ENCODE data around the gene CACHD1.

The CACHD1 gene

DNA sequence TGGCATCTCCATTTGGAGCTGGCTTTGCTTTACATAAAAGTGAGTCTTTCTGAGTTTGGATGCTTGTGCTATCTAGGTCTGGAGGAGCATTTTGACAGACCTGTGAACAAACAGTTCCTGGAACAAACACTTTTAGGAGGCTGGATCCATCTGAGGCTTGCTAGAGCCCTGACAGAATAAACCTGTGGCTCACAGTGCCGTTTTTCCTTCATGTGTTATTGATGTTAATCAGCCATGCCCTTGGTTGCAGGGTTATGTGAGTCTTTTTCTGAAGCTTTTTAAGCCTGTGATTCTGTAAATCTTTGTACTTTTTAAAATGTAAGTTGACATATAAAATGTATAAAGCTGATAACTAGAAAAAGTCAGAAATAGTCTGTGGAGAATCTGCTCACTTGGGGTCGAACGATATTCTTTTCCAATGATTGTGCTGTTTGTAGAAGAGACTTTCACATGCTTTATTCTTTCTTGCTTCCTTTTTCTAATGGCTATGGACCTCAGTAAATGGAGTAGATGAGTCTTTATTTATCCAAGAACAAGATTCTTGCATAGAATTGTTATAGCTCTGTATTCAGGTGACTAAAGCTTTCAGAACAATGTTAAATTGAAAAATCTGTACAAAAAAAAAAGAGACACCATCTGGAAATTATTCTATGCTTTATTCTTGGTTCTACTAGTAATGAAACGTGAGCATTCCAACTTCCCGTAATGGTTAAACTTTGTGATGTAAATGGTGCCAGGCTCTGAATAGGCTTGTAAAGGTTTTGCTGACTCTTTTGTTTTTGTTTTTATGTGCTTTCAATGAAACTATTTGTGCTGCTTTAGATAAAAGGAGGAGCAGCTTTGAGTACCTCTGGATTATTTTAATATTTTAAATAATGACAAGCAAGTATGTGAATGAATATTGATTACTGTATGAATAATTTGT, 53.7 kb downstream of the CACHD1 start:
- DNase-seq (ENCODE audit: low spot score), result no peak

GRCh38 chr1:64524614-64525013, 54.7 kb downstream of the CACHD1 start:
- DNase-seq (ENCODE audit: low spot score), result no peak

DNA sequence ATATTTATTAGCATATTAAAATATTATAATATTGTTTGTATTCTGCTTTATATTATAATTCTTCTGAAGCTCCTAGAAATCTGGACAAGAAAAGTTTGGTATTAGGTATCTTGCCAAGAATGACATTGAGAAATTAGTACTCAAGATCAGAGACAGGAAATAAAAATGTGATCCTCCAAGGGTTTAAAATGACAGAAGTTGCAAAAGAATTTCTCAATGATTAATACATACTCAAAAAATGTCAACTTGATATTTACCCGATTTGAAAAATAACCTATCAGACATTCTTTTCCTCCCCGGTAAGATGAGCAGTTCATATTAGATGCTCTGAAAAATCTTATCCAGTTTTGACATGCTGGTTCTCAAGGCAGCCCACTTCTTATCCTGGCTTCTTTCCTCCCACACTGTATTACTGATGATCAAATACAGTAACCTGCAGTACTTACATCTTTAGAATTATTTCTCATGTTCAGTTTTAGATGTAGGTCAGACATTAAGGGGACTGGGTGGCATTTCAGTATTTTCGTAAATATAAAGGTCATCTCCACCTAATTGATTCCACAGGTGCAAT, 55.3 kb downstream of the CACHD1 start:
- no peak for DNase-seq (ENCODE audit: low spot score)

DNA sequence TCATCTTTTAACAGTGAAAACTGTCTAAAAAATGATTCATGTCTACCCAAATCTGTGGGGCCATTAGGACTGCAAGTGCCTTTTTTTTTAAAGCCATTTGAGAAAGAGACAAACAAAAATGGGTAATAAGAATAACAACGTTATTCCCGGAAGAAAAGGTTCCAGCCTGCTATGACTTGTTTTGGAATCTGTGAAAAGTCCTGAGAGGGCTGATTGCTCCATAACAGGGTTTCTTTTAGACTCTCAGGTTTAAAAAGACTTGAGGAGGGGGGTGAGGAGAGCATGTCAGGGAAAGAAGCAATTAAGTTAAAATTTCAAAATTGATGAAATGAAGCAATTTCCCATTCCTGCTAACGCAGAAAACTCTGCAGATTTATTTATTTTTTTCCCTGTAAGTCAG, 56.4 kb downstream of the CACHD1 start:
- no peak for DNase-seq (ENCODE audit: low spot score)

DNA sequence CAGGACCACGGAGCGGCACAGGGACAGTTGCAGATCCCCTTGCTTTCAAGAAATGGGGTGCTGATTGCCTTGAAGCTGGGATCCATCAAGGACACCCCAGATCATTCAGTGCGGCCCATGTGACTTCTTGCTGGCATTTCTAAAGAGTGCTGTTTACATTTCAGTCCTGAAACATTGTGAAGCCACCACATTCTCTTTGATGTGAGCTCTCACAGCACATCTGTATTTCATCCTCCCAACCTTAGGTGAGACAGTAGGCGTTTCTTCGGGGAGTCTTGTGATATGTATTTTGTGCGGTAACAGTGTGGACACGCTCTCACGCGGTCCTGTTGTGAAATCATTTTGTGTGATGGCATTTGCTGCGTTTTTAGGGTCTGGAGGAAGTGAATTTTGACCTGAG, 57.2 kb downstream of the CACHD1 start:
- DNase-seq (ENCODE audit: low spot score), result no peak

DNA sequence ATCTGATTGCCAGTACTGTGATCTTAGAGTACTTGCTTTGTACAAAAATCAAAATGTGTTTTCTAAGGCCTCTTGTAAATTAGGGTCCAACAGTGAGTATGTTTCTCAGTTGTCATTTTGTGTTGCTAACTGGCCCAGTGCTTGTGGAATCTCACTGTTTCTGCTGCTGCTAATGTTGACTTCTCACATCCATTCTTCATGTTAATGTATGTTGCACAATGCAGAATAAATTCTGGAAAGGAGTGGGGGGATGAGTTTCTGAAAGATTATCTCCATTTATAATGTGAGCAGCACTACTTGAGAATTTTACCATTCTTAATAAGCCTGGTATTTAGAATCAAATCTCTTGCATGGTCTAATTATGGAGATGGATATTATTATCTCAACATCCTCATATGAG, 57.9 kb downstream of the CACHD1 start:
- no peak for DNase-seq (ENCODE audit: low spot score)

DNA sequence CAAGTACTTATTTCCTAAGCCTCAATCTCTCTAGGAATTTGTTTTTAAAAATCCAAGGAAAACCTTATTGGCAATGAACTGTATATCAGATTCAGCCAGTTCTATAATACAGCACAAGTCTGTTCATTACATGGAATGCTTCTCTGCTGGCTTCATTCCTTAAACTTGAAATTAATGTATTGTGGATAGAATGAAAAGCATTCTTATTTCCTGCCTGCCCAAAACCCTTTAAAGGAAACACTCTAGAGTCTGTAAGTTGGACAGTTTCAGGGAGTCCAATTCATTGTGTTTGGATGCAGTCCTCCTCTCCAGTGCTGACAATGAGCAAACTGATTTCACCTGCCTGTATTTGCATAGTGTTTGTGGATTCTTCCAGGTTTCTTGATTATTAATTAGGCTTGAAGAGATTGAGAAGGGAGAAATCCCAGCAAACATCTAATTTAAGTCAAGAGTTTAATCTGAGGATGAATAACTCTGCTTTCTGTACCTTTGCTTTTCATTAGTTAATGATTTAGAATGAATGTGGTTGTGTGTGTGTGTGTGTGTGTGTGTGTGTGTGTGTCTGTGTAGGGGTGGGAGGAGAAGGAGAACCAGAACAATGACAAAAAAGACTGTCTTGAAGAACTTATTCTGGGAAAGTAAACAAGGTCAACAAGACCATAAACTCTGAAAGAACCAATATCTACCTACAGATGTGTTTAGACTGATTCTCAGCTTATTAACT, 61.2 kb downstream of the CACHD1 start:
- no peak for DNase-seq (ENCODE audit: low spot score)

DNA sequence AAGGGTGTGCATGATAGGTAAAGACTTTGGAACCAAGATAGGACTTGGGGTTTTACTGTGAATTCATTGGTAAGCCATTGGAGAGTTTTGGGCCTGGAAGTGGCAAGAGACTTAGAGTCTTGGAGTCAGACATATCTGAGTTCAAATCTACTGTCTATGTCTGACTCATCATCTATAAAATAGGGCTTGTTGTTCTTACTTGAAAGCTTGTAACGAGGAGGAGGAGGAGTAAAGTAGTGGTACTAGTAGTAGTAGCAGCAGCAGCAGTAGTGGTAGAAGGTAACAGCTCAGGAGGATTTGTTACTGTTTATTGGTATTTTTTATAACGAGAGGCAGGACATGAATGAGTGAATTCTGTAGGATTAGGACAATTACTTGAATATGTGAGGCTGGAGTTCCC, 62.7 kb downstream of the CACHD1 start:
- no peak for DNase-seq (ENCODE audit: low spot score)

- no peak for DNase-seq (ENCODE audit: low spot score)
Measured at GRCh38 chr1:64535938-64536835, 66.3 kb downstream of the CACHD1 start.

- DNase-seq (ENCODE audit: low spot score), result no peak
Measured at GRCh38 chr1:64536836-64537490, 67.0 kb downstream of the CACHD1 start.

DNA sequence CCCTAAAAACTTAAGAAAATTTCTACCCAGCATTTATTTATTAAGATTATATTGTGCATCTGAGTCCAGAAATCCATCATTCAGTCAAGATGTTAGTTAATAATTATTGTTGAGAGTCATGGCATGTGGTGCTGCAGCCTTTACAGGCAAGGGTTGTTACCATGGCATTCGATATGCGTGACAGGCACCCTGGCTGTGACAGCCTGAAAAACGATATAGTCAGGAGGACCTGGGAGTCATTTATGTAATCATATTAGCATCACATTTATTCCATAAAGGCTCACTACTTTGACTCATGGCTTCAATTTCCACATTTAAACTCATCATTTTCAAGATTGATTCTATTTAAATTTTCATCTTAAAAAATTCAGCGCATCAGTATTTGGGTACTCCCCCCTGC, 68.0 kb downstream of the CACHD1 start:
- DNase-seq (ENCODE audit: low spot score), result peak; percentile 59

DNA sequence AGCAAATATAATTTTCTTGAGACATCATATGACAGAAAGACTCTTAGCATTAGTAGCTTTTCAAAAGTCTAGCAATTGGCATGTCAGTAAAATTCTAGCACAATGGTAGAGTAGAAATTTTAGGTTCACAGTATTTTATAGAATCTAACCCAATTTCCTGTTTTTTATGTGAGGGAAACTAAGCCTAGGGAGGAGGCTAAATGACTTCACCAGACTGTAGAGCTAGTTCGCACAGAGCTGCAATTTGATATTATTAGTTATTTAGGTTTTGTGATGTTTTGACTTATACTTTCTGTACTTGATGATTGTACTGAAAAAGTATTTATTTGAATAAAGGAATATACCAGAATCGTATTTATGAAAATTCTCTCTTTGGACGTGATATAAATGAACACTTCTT, 68.5 kb downstream of the CACHD1 start:
- DNase-seq (ENCODE audit: low spot score), result no peak

- no peak for DNase-seq (ENCODE audit: low spot score)
Measured at GRCh38 chr1:64539289-64539688, 69.4 kb downstream of the CACHD1 start.

DNA sequence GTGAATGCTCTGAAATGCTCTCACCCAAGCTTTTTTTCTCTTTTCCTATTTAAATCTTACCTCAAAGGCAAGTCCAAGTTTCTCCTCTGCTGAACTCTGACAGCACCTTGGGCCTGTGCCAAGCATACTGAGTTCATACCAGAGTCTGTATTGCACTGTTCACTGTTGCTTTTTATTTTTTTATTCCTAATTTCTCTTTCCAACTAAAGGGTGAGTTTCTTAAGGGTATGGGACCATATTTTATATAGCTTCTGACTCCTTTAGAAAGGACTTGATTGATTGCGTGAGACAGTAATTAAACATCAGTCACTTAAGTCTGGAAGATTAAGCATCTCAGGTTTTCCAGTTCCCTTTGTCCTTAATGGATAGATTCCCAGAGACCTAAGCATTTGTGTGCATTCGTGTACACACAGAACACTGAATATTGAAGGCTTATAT, 69.9 kb downstream of the CACHD1 start:
- no peak for DNase-seq (ENCODE audit: low spot score)

DNA sequence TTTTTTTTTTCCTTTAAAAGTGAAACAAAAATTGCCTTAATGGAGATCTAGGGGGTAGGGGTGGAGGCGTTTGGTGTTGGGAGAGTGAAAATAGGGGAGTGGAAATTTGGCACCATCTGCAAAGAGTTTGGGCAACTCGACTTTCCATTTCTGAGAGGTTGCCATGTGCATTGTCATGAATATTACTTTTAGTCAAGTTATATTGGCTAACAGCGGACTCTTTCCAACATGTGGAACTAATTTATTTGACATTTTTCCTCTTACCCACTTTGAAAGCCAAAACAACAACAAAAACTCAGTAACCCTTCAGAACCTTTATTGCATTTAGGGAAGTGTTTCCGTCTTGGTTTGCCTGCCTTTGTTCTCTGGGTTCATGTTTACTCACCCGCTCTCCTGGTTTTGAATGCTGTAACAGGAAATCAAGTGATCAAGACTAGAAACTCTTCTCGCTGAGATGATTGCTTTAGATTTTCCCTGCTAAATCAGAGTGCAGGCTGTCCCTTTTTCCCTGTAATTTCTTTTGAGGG, 70.4 kb downstream of the CACHD1 start:
- no peak for DNase-seq (ENCODE audit: low spot score)

DNA sequence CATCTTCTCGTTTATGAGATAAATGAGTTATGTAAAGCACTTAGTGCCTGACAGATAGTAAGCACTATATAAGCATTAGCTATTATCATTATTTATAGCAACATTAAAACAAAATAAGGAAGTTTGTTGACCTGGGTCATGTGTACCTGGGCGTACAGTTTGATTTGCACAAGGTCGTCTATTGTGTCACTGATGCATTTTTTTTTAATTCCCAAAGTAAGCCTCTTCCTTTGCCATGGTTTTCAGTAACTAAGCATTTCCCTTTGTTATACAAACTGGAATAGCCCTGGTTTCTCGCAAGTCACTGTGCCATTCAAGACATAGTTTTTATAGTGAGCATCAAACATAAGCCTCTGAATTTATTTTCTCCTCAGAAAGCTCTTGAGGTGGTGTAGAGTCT, 72.2 kb downstream of the CACHD1 start:
- no peak for DNase-seq (ENCODE audit: low spot score)

GRCh38 chr1:64543831-64544230, 73.9 kb downstream of the CACHD1 start:
- DNase-seq (ENCODE audit: low spot score), result no peak

GRCh38 chr1:64545118-64545843, 75.4 kb downstream of the CACHD1 start:
- DNase-seq (ENCODE audit: low spot score), result no peak

- DNase-seq (ENCODE audit: low spot score), result no peak
Measured at GRCh38 chr1:64546013-64546412, 76.1 kb downstream of the CACHD1 start.

GRCh38 chr1:64549464-64550239, 79.7 kb downstream of the CACHD1 start:
- no peak for DNase-seq (ENCODE audit: low spot score)
